Caco-2 (cell line): ENCODE measurements around the gene LARP1. TPM values are rescaled to one million over a fixed set of nuclear protein-coding genes. Genes with fewer than 3 reads are reported as not detected.

ENCODE experiments used
- BruUV-seq: library from RNA; stranded (reverse); fragments of 400-500 nt; replicated peaks from 2 replicates; lab custom pipeline; 2021; lab: Mats Ljungman, UMichigan
- CTCF ChIA-PET: fragments of 300-600 bp; sonication (Branson Sonifier 250); formaldehyde crosslinking; loops from one replicate; lab custom pipeline; 2022; ENCODE audit warnings: antibody characterized with exemption; lab: Charles Lee
- POLR2A ChIA-PET: fragments of 300-600 bp; sonication (Branson Sonifier 250); formaldehyde crosslinking; loops from one replicate; lab custom pipeline; 2022; ENCODE audit warnings: antibody characterized with exemption; lab: Charles Lee
- DNase-seq, 2 experiments: peaks; one replicate each; pipeline versions ENCODE4 v3.0.0 to v3.0.0-alpha.2; 2020 to 2022
- H3K27me3 ChIP-seq: replicated peaks from 2 replicates; pipeline ENCODE4 v1.6.0; 2011; ENCODE audit warnings: low read length; ENCODE audit not compliant: control insufficient read depth, insufficient read depth
- H3K36me3 ChIP-seq: 2 replicates; pipeline ENCODE4 v1.5.1; 2011; ENCODE audit warnings: low read length; ENCODE audit not compliant: control insufficient read depth, insufficient read depth
- H3K4me1 ChIP-seq: fragments of 250-450 bp; sonication (Bioruptor Pico); 2 replicates; pipeline ENCODE4 v1.5.1; 2020; ENCODE audit warnings: mild to moderate bottlenecking
- H3K4me3 ChIP-seq: 2 replicates; pipeline ENCODE4 v1.5.1; 2011; ENCODE audit warnings: low read depth, mild to moderate bottlenecking, control low read depth, low read length
- H3K9me3 ChIP-seq: fragments of 250-450 bp; sonication (Bioruptor Pico); 2 replicates; pipeline ENCODE4 v1.5.1; 2020; ENCODE audit warnings: mild to moderate bottlenecking, moderate library complexity
- H3K27ac Mint-ChIP-seq: one replicate; pipeline ENCODE4 v1.8.0; 2022; ENCODE audit warnings: mixed read lengths; ENCODE audit not compliant: unreplicated experiment
- H3K27me3 Mint-ChIP-seq: one replicate; pipeline ENCODE4 v1.8.0; 2022; ENCODE audit warnings: mixed read lengths; ENCODE audit not compliant: insufficient read depth, unreplicated experiment
- H3K36me3 Mint-ChIP-seq: one replicate; pipeline ENCODE4 v1.8.0; 2022; ENCODE audit warnings: mild to moderate bottlenecking, mixed read lengths; ENCODE audit not compliant: insufficient read depth, unreplicated experiment
- H3K4me1 Mint-ChIP-seq: one replicate; pipeline ENCODE4 v1.8.0; 2022; ENCODE audit warnings: low read depth, mixed read lengths; ENCODE audit not compliant: unreplicated experiment
- H3K4me3 Mint-ChIP-seq: one replicate; pipeline ENCODE4 v1.8.0; 2022; ENCODE audit warnings: mild to moderate bottlenecking, moderate library complexity, mixed read lengths; ENCODE audit not compliant: unreplicated experiment
- H3K9me3 Mint-ChIP-seq: one replicate; pipeline ENCODE4 v1.8.0; 2022; ENCODE audit warnings: mixed read lengths; ENCODE audit not compliant: unreplicated experiment
- intact Hi-C: fragments of 100-400 bp; cut with micrococcal nuclease; formaldehyde crosslinking; loops from one replicate; pipeline ENCODE4 v1.10.0; 2022; ENCODE audit not compliant: unreplicated experiment
- total RNA-seq: library from RNA; stranded (reverse); gene quantifications from 2 replicates; pipeline ENCODE4 v1.2.3, GENCODE V29; 2022
- TF ChIP-seq, protein P1 (sequence below), 2 experiments: fragments of 200-600 bp in 1 of 2; IDR thresholded peaks; 1 replicate in 1 of 2; 2 replicates in 1 of 2; pipeline versions ENCODE4 v1.5.1 to v1.8.0; 2011 to 2022; ENCODE audit warnings: antibody characterized with exemption in 1 of 2, control low read depth in 1 of 2, inconsistent platforms in 1 of 2, low read depth in 1 of 2, low read length in 1 of 2, mild to moderate bottlenecking in 1 of 2, moderate library complexity in 1 of 2; ENCODE audit not compliant: insufficient read depth in 1 of 2, severe bottlenecking in 1 of 2, unreplicated experiment in 1 of 2

LARP1 gene
- total RNA-seq, 1 experiment from 2014 or later, result 372 TPM

- no peak for DNase-seq
- intact Hi-C loops, result no loop called here
- CTCF ChIA-PET, result interaction anchor here (0.6 to 1.4 kb wide), 2 partner anchors 39 to 126 kb away, joined by 3 to 4 read pairs; no protein-coding TSS in a partner anchor
- Histone ChIP-seq H3K27me3 (no peaks in the 10 kb centered on the region), H3K4me3 (no peak overlapping the region), H3K36me3 (no peaks in the 10 kb centered on the region), H3K4me1 (0 out of 2 replicates have a peak, but pooled peaks cover under 1% of the 10 kb centered on the region), H3K9me3 (no peaks in the 10 kb centered on the region)
- POLR2A ChIA-PET, result no interaction called here
- no peaks in the 10 kb centered on the region for H3K27me3 Mint-ChIP-seq
- H3K4me1 Mint-ChIP-seq, result peaks cover 4% of the 10 kb centered on the region
- no peak overlapping the region for H3K27ac Mint-ChIP-seq
- H3K36me3 Mint-ChIP-seq, result peaks cover 34% of the 10 kb centered on the region
- no peaks in the 10 kb centered on the region for H3K9me3 Mint-ChIP-seq
- BruUV-seq, result no TSS peak
- TF ChIP-seq, protein P1, sequence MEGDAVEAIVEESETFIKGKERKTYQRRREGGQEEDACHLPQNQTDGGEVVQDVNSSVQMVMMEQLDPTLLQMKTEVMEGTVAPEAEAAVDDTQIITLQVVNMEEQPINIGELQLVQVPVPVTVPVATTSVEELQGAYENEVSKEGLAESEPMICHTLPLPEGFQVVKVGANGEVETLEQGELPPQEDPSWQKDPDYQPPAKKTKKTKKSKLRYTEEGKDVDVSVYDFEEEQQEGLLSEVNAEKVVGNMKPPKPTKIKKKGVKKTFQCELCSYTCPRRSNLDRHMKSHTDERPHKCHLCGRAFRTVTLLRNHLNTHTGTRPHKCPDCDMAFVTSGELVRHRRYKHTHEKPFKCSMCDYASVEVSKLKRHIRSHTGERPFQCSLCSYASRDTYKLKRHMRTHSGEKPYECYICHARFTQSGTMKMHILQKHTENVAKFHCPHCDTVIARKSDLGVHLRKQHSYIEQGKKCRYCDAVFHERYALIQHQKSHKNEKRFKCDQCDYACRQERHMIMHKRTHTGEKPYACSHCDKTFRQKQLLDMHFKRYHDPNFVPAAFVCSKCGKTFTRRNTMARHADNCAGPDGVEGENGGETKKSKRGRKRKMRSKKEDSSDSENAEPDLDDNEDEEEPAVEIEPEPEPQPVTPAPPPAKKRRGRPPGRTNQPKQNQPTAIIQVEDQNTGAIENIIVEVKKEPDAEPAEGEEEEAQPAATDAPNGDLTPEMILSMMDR (IDR thresholded peaks at IDR 0.05; ENCODE audit: insufficient read depth in 1 of 2, low read depth in 1 of 2, low read length in 1 of 2, severe bottlenecking in 1 of 2, unreplicated experiment in 1 of 2), result no peak
- H3K4me3 Mint-ChIP-seq, result no peak overlapping the region
Measured at GRCh38 chr5:154829589-154830218, 74.5 kb downstream of the LARP1 start.

GRCh38 chr5:154830219-154830595, 75.0 kb downstream of the LARP1 start:
- H3K9me3 Mint-ChIP-seq, result no peaks in the 10 kb centered on the region
- ChIA-PET CTCF (interaction anchor here (0.6 kb wide), 1 partner anchor 126 kb away, joined by 4 read pairs; no protein-coding TSS in a partner anchor), POLR2A (no interaction called here)
- H3K27ac Mint-ChIP-seq, result no peak overlapping the region
- H3K4me3 ChIP-seq, result no peak overlapping the region
- 0 out of 2 replicates have a peak, but pooled peaks cover 3% of the 10 kb centered on the region for H3K4me1 ChIP-seq
- peaks cover 7% of the 10 kb centered on the region for H3K4me1 Mint-ChIP-seq
- intact Hi-C loops, result no loop called here
- TF ChIP-seq, protein P1 (IDR thresholded peaks at IDR 0.05; ENCODE audit: insufficient read depth in 1 of 2, low read depth in 1 of 2, low read length in 1 of 2, severe bottlenecking in 1 of 2, unreplicated experiment in 1 of 2), result no peak
- no peaks in the 10 kb centered on the region for H3K36me3 ChIP-seq
- H3K27me3 Mint-ChIP-seq, result no peaks in the 10 kb centered on the region
- no peaks in the 10 kb centered on the region for H3K27me3 ChIP-seq
- DNase-seq, result no peak
- H3K9me3 ChIP-seq, result no peaks in the 10 kb centered on the region
- H3K4me3 Mint-ChIP-seq, result no peak overlapping the region
- BruUV-seq, result no TSS peak
- H3K36me3 Mint-ChIP-seq, result peaks cover 30% of the 10 kb centered on the region

DNA sequence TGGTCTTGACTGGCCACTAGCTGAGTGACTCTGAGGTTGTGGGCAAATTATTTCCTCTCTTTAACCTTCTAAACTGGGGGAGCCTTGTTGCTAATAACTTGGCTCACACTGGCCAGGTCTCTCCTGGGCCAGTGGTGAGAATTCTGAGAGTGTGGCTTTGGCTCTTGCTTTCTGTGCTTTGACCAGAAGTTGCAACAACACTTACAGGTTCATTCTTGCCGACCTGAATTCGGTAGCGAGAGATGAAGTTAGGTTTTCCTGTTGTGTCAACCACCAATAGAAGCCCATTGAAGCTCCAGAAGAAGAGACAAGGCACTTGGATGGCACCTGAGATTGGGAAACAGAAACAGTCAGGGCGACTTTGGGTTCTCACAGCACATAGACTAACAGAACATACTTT, 75.4 kb downstream of the LARP1 start:
- BruUV-seq, result no TSS peak
- ChIA-PET CTCF (no interaction called here), POLR2A (no interaction called here)
- Histone ChIP-seq H3K36me3 (no peaks in the 10 kb centered on the region), H3K4me3 (no peak overlapping the region), H3K4me1 (0 out of 2 replicates have a peak, but pooled peaks cover 3% of the 10 kb centered on the region), H3K27me3 (no peaks in the 10 kb centered on the region), H3K9me3 (no peaks in the 10 kb centered on the region)
- TF ChIP-seq, protein P1 (IDR thresholded peaks at IDR 0.05; ENCODE audit: insufficient read depth in 1 of 2, low read depth in 1 of 2, low read length in 1 of 2, severe bottlenecking in 1 of 2, unreplicated experiment in 1 of 2), result no peak
- no peaks in the 10 kb centered on the region for H3K9me3 Mint-ChIP-seq
- H3K4me1 Mint-ChIP-seq, result peaks cover 7% of the 10 kb centered on the region
- H3K27me3 Mint-ChIP-seq, result no peaks in the 10 kb centered on the region
- peaks cover 26% of the 10 kb centered on the region for H3K36me3 Mint-ChIP-seq
- DNase-seq, result no peak
- no peak overlapping the region for H3K27ac Mint-ChIP-seq
- intact Hi-C loops, result no loop called here
- no peak overlapping the region for H3K4me3 Mint-ChIP-seq
